NOMO-1 treated with DMSO at 0.1 percent for 48 hours (cell line): ENCODE results near the gene CDC42SE2.
A peak's percentile ranks its signal among the peaks of the same experiment; 100 is the strongest.
"Not testable (repeated sequence)": the region's sequence is repeated elsewhere in the genome, so short reads cannot be mapped to it uniquely, and the experiment has no call there.

Source experiments
- DNase-seq: peaks from one replicate; lab custom pipeline; 2025; ENCODE audit not compliant: unreplicated experiment; lab: John Stamatoyannopoulos, UW

CDC42SE2 gene

GRCh38 chr5:131316822-131317221 is 53.0 kb downstream of the CDC42SE2 start:
- DNase-seq: no peak

DNA sequence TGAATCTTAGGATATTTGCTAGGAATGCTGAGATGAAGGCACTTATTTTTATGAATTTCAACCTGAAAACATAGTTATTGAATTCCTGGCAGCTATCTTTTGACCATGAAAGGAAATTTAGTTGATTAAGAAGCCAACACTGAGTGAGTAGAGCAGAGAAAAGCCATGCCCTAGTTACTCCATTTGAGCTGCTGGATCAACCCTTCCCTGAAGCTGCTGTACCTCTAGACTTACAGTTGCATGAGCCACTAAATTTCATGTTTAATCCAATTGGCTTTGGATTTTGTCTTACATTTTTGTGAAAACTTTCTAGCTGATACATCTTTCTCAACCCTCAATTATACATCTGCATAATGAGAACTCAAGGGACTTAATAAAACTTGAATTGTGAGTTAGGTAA is 54.6 kb downstream of the CDC42SE2 start:
- no peak for DNase-seq

GRCh38 chr5:131321066-131321465 is 57.2 kb downstream of the CDC42SE2 start:
- DNase-seq: no peak

GRCh38 chr5:131322926-131323325 is 59.1 kb downstream of the CDC42SE2 start:
- no peak for DNase-seq

- DNase-seq: no peak
Observed at GRCh38 chr5:131323378-131323777, 59.5 kb downstream of the CDC42SE2 start.

- no peak for DNase-seq
Observed at GRCh38 chr5:131324303-131324702, 60.5 kb downstream of the CDC42SE2 start.

- DNase-seq: no peak
Observed at GRCh38 chr5:131328536-131329285, 64.9 kb downstream of the CDC42SE2 start.

DNA sequence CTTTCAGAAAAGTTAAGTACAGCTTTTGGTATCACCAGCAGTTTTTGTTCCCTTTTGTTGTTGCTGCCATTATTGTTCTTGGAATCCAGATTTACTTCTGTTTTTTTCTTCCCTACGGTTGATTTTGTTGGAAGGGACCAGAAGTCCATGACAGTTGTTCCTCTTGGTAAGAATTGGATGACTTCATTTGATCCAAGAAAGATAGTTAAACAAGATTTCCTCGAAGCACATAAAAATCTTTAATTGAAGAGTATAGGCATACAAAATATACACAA is 65.4 kb downstream of the CDC42SE2 start:
- DNase-seq: peak; percentile 32

DNA sequence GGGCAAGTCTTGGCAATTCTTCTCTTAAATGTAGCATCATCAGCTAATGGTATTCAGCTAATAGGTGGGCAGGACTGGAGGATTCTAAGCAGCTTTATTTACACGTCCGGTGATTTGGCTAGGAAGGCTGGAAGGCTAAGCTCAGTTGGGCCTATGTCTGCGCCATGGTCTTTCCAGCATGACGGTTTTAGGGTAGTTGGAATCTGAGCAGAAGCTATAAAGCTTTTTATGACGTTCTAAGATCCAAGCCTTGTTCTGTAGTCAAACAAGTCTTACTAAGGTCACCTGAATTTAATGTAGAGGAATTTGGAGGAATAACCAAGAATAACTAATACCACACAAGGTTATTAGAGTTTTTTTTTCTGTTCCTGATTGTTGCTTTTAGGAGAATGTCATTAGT is 66.2 kb downstream of the CDC42SE2 start:
- DNase-seq: no peak

DNA sequence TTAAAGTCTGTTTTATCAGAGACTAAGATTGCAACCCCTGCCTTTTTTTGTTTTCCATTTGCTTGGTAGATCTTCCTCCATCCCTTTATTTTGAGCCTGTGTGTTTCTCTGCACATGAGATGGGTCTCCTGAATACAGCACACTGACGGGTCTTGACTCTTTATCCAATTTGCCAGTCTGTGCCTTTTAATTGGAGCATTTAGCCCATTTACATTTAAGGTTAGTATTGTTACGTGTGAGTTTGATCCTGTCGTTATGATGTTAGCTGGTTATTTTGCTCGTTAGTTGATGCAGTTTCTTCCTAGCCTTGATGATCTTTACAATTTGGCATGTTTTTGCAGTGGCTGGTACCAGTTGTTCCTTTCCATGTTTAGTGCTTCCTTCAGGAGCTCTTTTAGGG is 71.9 kb downstream of the CDC42SE2 start:
- not testable (repeated sequence) for DNase-seq

GRCh38 chr5:131336801-131337200 is 72.9 kb downstream of the CDC42SE2 start:
- DNase-seq: not testable (repeated sequence)

- DNase-seq: not testable (repeated sequence)
Observed at GRCh38 chr5:131337240-131338050, 73.6 kb downstream of the CDC42SE2 start.

DNA sequence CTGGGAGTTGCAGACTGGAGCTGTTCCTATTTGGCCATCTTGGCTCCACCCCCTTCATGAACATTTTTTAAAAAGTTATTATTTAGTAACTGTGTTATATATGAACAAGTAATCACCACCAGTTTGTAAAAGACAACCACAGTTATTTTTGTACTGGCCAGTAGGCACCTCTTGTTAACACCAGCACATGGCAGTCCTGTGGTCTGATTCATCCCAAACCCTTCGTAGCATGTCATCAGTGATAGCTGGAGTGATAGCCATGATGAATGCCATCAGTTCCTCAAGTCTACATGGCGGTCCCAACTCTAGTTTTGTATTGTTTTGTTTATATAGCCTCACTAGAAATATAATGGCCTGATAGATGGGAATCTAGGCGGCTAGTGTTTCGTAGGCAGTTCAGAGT is 74.2 kb downstream of the CDC42SE2 start:
- no peak for DNase-seq

GRCh38 chr5:131344288-131344687 is 80.4 kb downstream of the CDC42SE2 start:
- DNase-seq: not testable (repeated sequence)

DNA sequence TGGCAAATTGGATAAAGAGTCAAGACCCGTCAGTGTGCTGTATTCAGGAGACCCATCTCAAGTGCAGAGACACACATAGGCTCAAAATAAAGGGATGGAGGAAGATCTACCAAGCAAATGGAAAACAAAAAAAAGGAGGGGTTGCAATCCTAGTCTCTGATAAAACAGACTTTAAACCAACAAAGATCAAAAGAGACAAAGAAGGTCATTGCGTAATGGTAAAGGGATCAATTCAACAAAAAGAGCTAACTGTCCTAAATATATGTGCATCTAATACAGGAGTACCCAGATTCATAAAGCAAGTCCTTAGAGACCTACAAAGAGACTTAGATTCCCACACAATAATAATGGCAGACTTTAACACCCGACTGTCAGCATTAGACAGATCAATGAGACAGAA is 82.4 kb downstream of the CDC42SE2 start:
- DNase-seq: not testable (repeated sequence)

- no peak for DNase-seq
Observed at GRCh38 chr5:131353991-131354390, 90.1 kb downstream of the CDC42SE2 start.

DNA sequence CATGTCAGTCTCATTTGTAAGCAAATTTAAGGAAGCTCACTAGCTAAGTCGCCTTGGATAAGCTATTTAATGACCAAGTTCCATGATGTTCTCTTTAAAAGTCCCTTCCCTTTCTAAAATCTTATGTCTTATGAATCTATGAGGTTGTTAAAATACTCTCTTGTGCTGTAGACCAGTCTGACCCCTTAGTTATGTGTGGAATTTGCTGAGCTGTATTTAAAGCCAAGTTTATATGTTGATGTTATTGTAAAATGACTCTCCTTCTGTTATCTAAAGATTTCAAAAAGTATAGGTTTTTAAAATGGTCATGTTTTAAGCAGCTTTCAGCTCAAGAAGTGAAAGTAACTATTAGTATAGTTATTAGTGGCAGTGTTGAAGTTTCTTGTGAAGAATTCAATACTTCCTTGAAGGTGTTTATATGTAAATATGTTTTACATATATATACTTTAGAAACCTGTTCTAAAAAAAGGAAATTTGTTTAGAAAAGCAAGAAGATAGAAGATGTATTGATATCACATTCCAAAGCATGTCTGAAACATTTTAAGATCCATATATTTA is 92.2 kb downstream of the CDC42SE2 start:
- DNase-seq: peak; percentile 23

GRCh38 chr5:131356619-131357018 is 92.8 kb downstream of the CDC42SE2 start:
- DNase-seq: no peak

GRCh38 chr5:131357739-131358561 is 94.1 kb downstream of the CDC42SE2 start:
- DNase-seq: peak; percentile 91

GRCh38 chr5:131361677-131362315 is 97.9 kb downstream of the CDC42SE2 start:
- no peak for DNase-seq
